CD8-positive, alpha-beta memory T cell (primary cell): ENCODE results near the gene FAR1. TPM values are rescaled to one million over a fixed set of nuclear protein-coding genes. Genes with fewer than 3 reads are reported as not detected.
"Not testable (repeated sequence)": the region's sequence is repeated elsewhere in the genome, so short reads cannot be mapped to it uniquely, and the experiment has no call there.

Source experiments
- CTCF ChIA-PET: fragments of 350-600 bp; sonication (Branson Sonifier 250); formaldehyde crosslinking; loops from one replicate; lab custom pipeline; 2021; ENCODE audit warnings: antibody characterized with exemption; lab: Charles Lee
- POLR2A ChIA-PET: fragments of 350-600 bp; sonication (Branson Sonifier 250); formaldehyde crosslinking; loops from one replicate; lab custom pipeline; 2021; ENCODE audit warnings: antibody characterized with exemption; lab: Charles Lee
- DNase-seq, 5 donors: peaks; one replicate each; pipeline versions ENCODE4 v3.0.0 to v3.0.0-alpha.2; 2020 to 2022; ENCODE audit warnings: mixed read lengths in 1 of 5
- H3K27ac ChIP-seq: one replicate; pipeline ENCODE4 v1.7.0; 2013; ENCODE audit warnings: low read depth, mild to moderate bottlenecking, low read length, moderate library complexity
- H3K27me3 ChIP-seq: 2 replicates; pipeline ENCODE4 v1.7.0; 2013; ENCODE audit warnings: low read length, mild to moderate bottlenecking; ENCODE audit not compliant: insufficient read depth, poor library complexity, severe bottlenecking
- H3K36me3 ChIP-seq: 2 replicates; pipeline ENCODE4 v1.7.0; 2013; ENCODE audit warnings: mild to moderate bottlenecking, low read length, moderate library complexity; ENCODE audit not compliant: insufficient read depth
- H3K4me1 ChIP-seq: 2 replicates; pipeline ENCODE4 v1.7.0; 2013; ENCODE audit warnings: mild to moderate bottlenecking, low read length, moderate library complexity; ENCODE audit not compliant: insufficient read depth
- H3K4me3 ChIP-seq: 2 replicates; pipeline ENCODE4 v1.7.0; 2013; ENCODE audit warnings: mild to moderate bottlenecking, low read length
- H3K9me3 ChIP-seq: 2 replicates; pipeline ENCODE4 v1.7.0; 2013; ENCODE audit warnings: mild to moderate bottlenecking, low read length
- H3K27ac Mint-ChIP-seq, 8 donors: one replicate each; pipeline ENCODE4 v1.8.0; 2020 to 2021; ENCODE audit warnings: mixed read lengths in 8 of 8, mild to moderate bottlenecking in 6 of 8, inconsistent platforms in 3 of 8, moderate library complexity in 3 of 8
- H3K27me3 Mint-ChIP-seq, 2 donors: one replicate each; pipeline ENCODE4 v1.8.0; 2020 to 2021; ENCODE audit warnings: mixed read lengths in 2 of 2, mild to moderate bottlenecking in 1 of 2, moderate library complexity in 1 of 2
- H3K36me3 Mint-ChIP-seq, 3 donors: one replicate each; pipeline ENCODE4 v1.8.0; 2020 to 2021; ENCODE audit warnings: mixed read lengths in 3 of 3, inconsistent platforms in 1 of 3, mild to moderate bottlenecking in 1 of 3
- H3K4me1 Mint-ChIP-seq, 3 donors: one replicate each; pipeline ENCODE4 v1.8.0; 2020 to 2021; ENCODE audit warnings: mixed read lengths in 3 of 3, inconsistent platforms in 1 of 3, mild to moderate bottlenecking in 1 of 3
- H3K4me3 Mint-ChIP-seq, 7 donors: one replicate each; pipeline ENCODE4 v1.8.0; 2020 to 2021; ENCODE audit warnings: mixed read lengths in 7 of 7, mild to moderate bottlenecking in 6 of 7, moderate library complexity in 4 of 7, inconsistent platforms in 2 of 7
- H3K9me3 Mint-ChIP-seq, 5 donors: one replicate each; pipeline ENCODE4 v1.8.0; 2020 to 2022; ENCODE audit warnings: mixed read lengths in 5 of 5, mild to moderate bottlenecking in 3 of 5, moderate library complexity in 2 of 5, inconsistent platforms in 1 of 5
- polyA plus RNA-seq: library from polyadenylated mRNA; unstranded; fragments of 300-500 nt; fragmentation: Illumina TruSeq; gene quantifications from one replicate; pipeline ENCODE4 v1.2.3, GENCODE V29; 2021
- total RNA-seq, 2 experiments: library from RNA; stranded (reverse); gene quantifications; one replicate each; pipeline ENCODE4 v1.2.3, GENCODE V29; 2021

The FAR1 gene
- total and polyA plus RNA-seq, 3 experiments from 2014 or later, result 11.1 to 48.3 (median 44.9) TPM

GRCh38 chr11:13720940-13721339, 52.5 kb downstream of the FAR1 start:
- Mint-ChIP-seq H3K27ac (no peak overlapping the region), H3K4me3 (no peak overlapping the region), H3K27me3 (no peaks in the 10 kb centered on the region), H3K9me3 (no peaks in the 10 kb centered on the region), H3K36me3 (peaks cover 14 to 69% (median 30%) of the 10 kb centered on the region in 3 donors), H3K4me1 (peaks cover 4 to 13% (median 7%) of the 10 kb centered on the region in 3 donors)
- CTCF ChIA-PET, result no interaction called here
- H3K4me1 ChIP-seq, result no peaks in the 10 kb centered on the region
- no peaks in the 10 kb centered on the region for H3K36me3 ChIP-seq
- H3K9me3 ChIP-seq, result no peaks in the 10 kb centered on the region
- H3K27ac ChIP-seq, result no peak overlapping the region
- POLR2A ChIA-PET, result no interaction called here
- H3K27me3 ChIP-seq, result no peaks in the 10 kb centered on the region
- H3K4me3 ChIP-seq, result no peak overlapping the region
- DNase-seq, result no peak

- H3K4me3 Mint-ChIP-seq, result no peak overlapping the region
- H3K4me1 Mint-ChIP-seq, result peaks cover 4 to 13% (median 7%) of the 10 kb centered on the region in 3 donors
- ChIA-PET CTCF (no interaction called here), POLR2A (no interaction called here)
- no peak overlapping the region for H3K4me3 ChIP-seq
- DNase-seq, result no peak
- no peaks in the 10 kb centered on the region for H3K9me3 Mint-ChIP-seq
- H3K27ac ChIP-seq, result no peak overlapping the region
- H3K36me3 ChIP-seq, result no peaks in the 10 kb centered on the region
- H3K4me1 ChIP-seq, result no peaks in the 10 kb centered on the region
- H3K27ac Mint-ChIP-seq, result no peak overlapping the region
- no peaks in the 10 kb centered on the region for H3K27me3 ChIP-seq
- peaks cover 14 to 70% (median 27%) of the 10 kb centered on the region in 3 donors for H3K36me3 Mint-ChIP-seq
- H3K27me3 Mint-ChIP-seq, result no peaks in the 10 kb centered on the region
- no peaks in the 10 kb centered on the region for H3K9me3 ChIP-seq
Observed at GRCh38 chr11:13721760-13722159, 53.3 kb downstream of the FAR1 start.

- Mint-ChIP-seq H3K27me3 (no peaks in the 10 kb centered on the region), H3K9me3 (no peaks in the 10 kb centered on the region), H3K27ac (no peak overlapping the region), H3K4me1 (no peaks in the 10 kb centered on the region), H3K36me3 (peaks cover 19 to 69% (median 19%) of the 10 kb centered on the region in 3 donors), H3K4me3 (no peak overlapping the region)
- CTCF ChIA-PET, result no interaction called here
- H3K9me3 ChIP-seq, result no peaks in the 10 kb centered on the region
- POLR2A ChIA-PET, result no interaction called here
- DNase-seq, result no peak
- no peaks in the 10 kb centered on the region for H3K4me1 ChIP-seq
- H3K36me3 ChIP-seq, result peaks cover 16% of the 10 kb centered on the region
- no peaks in the 10 kb centered on the region for H3K27me3 ChIP-seq
- no peak overlapping the region for H3K4me3 ChIP-seq
- no peak overlapping the region for H3K27ac ChIP-seq
Observed at GRCh38 chr11:13726456-13726855, 58.0 kb downstream of the FAR1 start.

GRCh38 chr11:13728076-13728475, 59.6 kb downstream of the FAR1 start:
- Mint-ChIP-seq H3K4me1 (no peaks in the 10 kb centered on the region), H3K27me3 (no peaks in the 10 kb centered on the region), H3K9me3 (no peaks in the 10 kb centered on the region), H3K36me3 (peaks cover 14 to 55% (median 20%) of the 10 kb centered on the region in 3 donors), H3K27ac (no peak overlapping the region), H3K4me3 (no peak overlapping the region)
- Histone ChIP-seq H3K27ac (no peak overlapping the region), H3K9me3 (no peaks in the 10 kb centered on the region), H3K4me1 (no peaks in the 10 kb centered on the region), H3K27me3 (no peaks in the 10 kb centered on the region), H3K36me3 (peaks cover 16% of the 10 kb centered on the region), H3K4me3 (no peak overlapping the region)
- ChIA-PET CTCF (no interaction called here), POLR2A (no interaction called here)
- no peak for DNase-seq

DNA sequence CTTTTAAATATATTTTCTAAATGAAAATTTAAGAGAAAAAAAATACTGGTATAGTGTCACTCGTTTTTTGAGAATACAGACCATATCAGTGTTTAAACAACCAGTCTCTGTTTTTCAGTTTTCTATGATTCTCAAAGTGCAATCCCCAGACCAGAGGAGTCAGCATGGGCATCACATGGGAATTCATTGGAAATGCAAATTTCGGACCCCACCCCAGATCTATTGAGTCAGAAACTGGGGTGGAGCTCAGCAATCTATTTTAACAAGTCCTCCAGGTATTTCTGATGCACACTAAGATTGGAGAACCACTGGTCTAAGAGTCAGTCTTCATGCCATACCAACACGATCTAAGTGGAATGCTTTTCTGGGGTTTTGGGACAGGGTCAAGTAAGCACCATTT, 66.1 kb downstream of the FAR1 start:
- no peaks in the 10 kb centered on the region for H3K9me3 ChIP-seq
- no peaks in the 10 kb centered on the region for H3K4me1 ChIP-seq
- CTCF ChIA-PET, result no interaction called here
- no peaks in the 10 kb centered on the region for H3K27me3 ChIP-seq
- no peak overlapping the region for H3K4me3 Mint-ChIP-seq
- no peak overlapping the region for H3K27ac Mint-ChIP-seq
- no peak overlapping the region for H3K4me3 ChIP-seq
- POLR2A ChIA-PET, result no interaction called here
- no peaks in the 10 kb centered on the region for H3K36me3 ChIP-seq
- H3K36me3 Mint-ChIP-seq, result peaks cover 0 to 6% (median 4%) of the 10 kb centered on the region in 3 donors
- DNase-seq, result no peak
- no peaks in the 10 kb centered on the region for H3K4me1 Mint-ChIP-seq
- no peaks in the 10 kb centered on the region for H3K27me3 Mint-ChIP-seq
- H3K27ac ChIP-seq, result no peak overlapping the region
- no peaks in the 10 kb centered on the region for H3K9me3 Mint-ChIP-seq

- no peak overlapping the region for H3K4me3 ChIP-seq
- POLR2A ChIA-PET, result no interaction called here
- no peaks in the 10 kb centered on the region for H3K36me3 ChIP-seq
- no peaks in the 10 kb centered on the region for H3K27me3 ChIP-seq
- Mint-ChIP-seq H3K27me3 (peaks cover 9 to 61% of the 10 kb centered on the region in 2 donors), H3K4me3 (no peak overlapping the region), H3K9me3 (peaks cover 0 to 2% (median 0%) of the 10 kb centered on the region in 5 donors), H3K36me3 (peaks cover 0 to 20% (median 0%) of the 10 kb centered on the region in 3 donors), H3K4me1 (no peaks in the 10 kb centered on the region), H3K27ac (no peak overlapping the region)
- H3K9me3 ChIP-seq, result no peaks in the 10 kb centered on the region
- no peak for DNase-seq
- CTCF ChIA-PET, result no interaction called here
- no peak overlapping the region for H3K27ac ChIP-seq
- no peaks in the 10 kb centered on the region for H3K4me1 ChIP-seq
Observed at GRCh38 chr11:13745165-13745564, 76.7 kb downstream of the FAR1 start.

DNA sequence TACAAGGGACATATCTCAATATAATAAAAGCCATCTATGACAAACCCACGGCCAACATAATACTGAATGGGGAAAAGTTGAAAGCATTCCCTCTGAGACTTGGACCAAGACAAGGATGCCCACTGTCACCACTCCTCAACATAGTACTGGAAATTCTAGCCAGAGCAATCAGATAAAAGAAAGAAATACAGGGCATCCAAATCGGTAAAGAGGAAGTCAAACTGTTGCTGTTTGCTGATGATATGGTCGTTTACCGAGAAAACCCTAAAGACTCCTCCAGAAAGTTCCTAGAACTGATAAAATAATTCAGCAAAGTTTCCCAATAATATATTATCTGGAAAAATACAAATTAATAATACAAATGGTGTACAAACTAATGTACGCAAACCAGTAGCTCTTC, 84.8 kb downstream of the FAR1 start:
- not testable (repeated sequence) for H3K27ac Mint-ChIP-seq

GRCh38 chr11:13759050-13759449, 90.6 kb downstream of the FAR1 start:
- no peak overlapping the region for H3K4me3 ChIP-seq
- H3K9me3 ChIP-seq, result no peaks in the 10 kb centered on the region
- Mint-ChIP-seq H3K4me3 (no peak overlapping the region), H3K36me3 (no peaks in the 10 kb centered on the region), H3K9me3 (no peaks in the 10 kb centered on the region), H3K4me1 (no peaks in the 10 kb centered on the region), H3K27me3 (peaks cover 0 to 3% of the 10 kb centered on the region in 2 donors), H3K27ac (no peak overlapping the region)
- no peak for DNase-seq
- POLR2A ChIA-PET, result no interaction called here
- CTCF ChIA-PET, result interaction anchor here (2.7 kb wide), 1 partner anchor 14 kb away, joined by 10 read pairs; no protein-coding TSS in a partner anchor
- H3K36me3 ChIP-seq, result no peaks in the 10 kb centered on the region
- no peaks in the 10 kb centered on the region for H3K4me1 ChIP-seq
- H3K27ac ChIP-seq, result no peak overlapping the region
- H3K27me3 ChIP-seq, result no peaks in the 10 kb centered on the region

More for the DNA sequence above, 84.8 kb downstream of the FAR1 start:
- H3K27ac ChIP-seq, H3K4me3 ChIP-seq, POLR2A ChIA-PET, H3K4me3 Mint-ChIP-seq, H3K36me3 ChIP-seq, H3K4me1 Mint-ChIP-seq, H3K9me3 ChIP-seq, H3K9me3 Mint-ChIP-seq, H3K27me3 ChIP-seq, DNase-seq, H3K4me1 ChIP-seq: not testable (repeated sequence)
- peaks cover 0 to 24% (median 0%) of the 10 kb centered on the region in 3 donors for H3K36me3 Mint-ChIP-seq
- CTCF ChIA-PET, result interaction anchor here (0.7 kb wide), 1 partner anchor 12 kb away, joined by 3 read pairs; no protein-coding TSS in a partner anchor
- peaks cover 9 to 22% of the 10 kb centered on the region in 2 donors for H3K27me3 Mint-ChIP-seq
